ENCODE measurements around the gene JMJD7. TPM values are rescaled to one million over a fixed set of nuclear protein-coding genes. Genes with fewer than 3 reads are reported as not detected.

JMJD7 gene
- total RNA-seq, 1 experiment from 2014 or later = 13.2 TPM

GRCh38 chr15:41882689-41883483 is 55.0 kb downstream of the JMJD7 start:
- BruUV-seq (replicated peaks) = no TSS peak
- CTCF ChIA-PET = no interaction called here
- intact Hi-C loops (cut with micrococcal nuclease; ENCODE audit: unreplicated experiment) = no loop called here

GRCh38 chr15:41883484-41883825 is 55.6 kb downstream of the JMJD7 start:
- ChIA-PET POLR2A (no interaction called here), CTCF (no interaction called here)
- H3K27me3 ChIP-seq (ENCODE audit: control insufficient read depth, insufficient read depth, low read length) = no peaks in the 10 kb centered on the region
- no peaks in the 10 kb centered on the region for H3K9me3 ChIP-seq (ENCODE audit: control insufficient read depth, insufficient read depth, low read depth, low read length)
- H3K4me3 ChIP-seq (ENCODE audit: low read depth in 2 of 2, low read length in 2 of 2) = no peak overlapping the region
- no TSS peak for BruUV-seq (replicated peaks)
- H3K4me1 ChIP-seq (ENCODE audit: control insufficient read depth, insufficient read depth, low read length) = no peaks in the 10 kb centered on the region
- ATAC-seq = no peak
- TF ChIP-seq REST (IDR thresholded peaks at IDR 0.05; ENCODE audit: insufficient read depth in 1 of 2, low read depth in 2 of 2, low read length in 1 of 2) = no peak
- no peak for TF ChIP-seq SIN3A (IDR thresholded peaks at IDR 0.05; ENCODE audit: borderline replicate concordance, insufficient read depth, low read depth, low read length)
- no peak for TF ChIP-seq POLR2AphosphoS5 (IDR thresholded peaks at IDR 0.05; ENCODE audit: low read depth, low read length)
- TF ChIP-seq TCF7L2 (IDR thresholded peaks at IDR 0.05; ENCODE audit: low read depth, low read length) = no peak
- TF ChIP-seq CTCF (IDR thresholded peaks at IDR 0.05) = no peak
- intact Hi-C loops (cut with micrococcal nuclease; ENCODE audit: unreplicated experiment) (no loop called here), in situ Hi-C loops (cut with HindIII; ENCODE audit: low pct_unique_long_range_greater_than_20kb, low sequenced_read_pairs) (no loop called here)
- no peak for DNase-seq (ENCODE audit: low read depth, low spot score)
- H3K36me3 ChIP-seq (ENCODE audit: control insufficient read depth, insufficient read depth, low read length) = no peaks in the 10 kb centered on the region
- H3K27ac ChIP-seq (ENCODE audit: low read length) = no peak overlapping the region

More at GRCh38 chr15:41882689-41883483, 55.0 kb downstream of the JMJD7 start:
- TF ChIP-seq SIN3A (IDR thresholded peaks at IDR 0.05; ENCODE audit: borderline replicate concordance, insufficient read depth, low read depth, low read length) (no peak), REST (IDR thresholded peaks at IDR 0.05; ENCODE audit: insufficient read depth in 1 of 2, low read depth in 2 of 2, low read length in 1 of 2) (no peak), TCF7L2 (IDR thresholded peaks at IDR 0.05; ENCODE audit: low read depth, low read length) (no peak), CTCF (IDR thresholded peaks at IDR 0.05) (no peak)
- H3K4me1 ChIP-seq (ENCODE audit: control insufficient read depth, insufficient read depth, low read length) = no peaks in the 10 kb centered on the region
- no peaks in the 10 kb centered on the region for H3K27me3 ChIP-seq (ENCODE audit: control insufficient read depth, insufficient read depth, low read length)
- in situ Hi-C loops (cut with HindIII; ENCODE audit: low pct_unique_long_range_greater_than_20kb, low sequenced_read_pairs) = no loop called here
- no peaks in the 10 kb centered on the region for H3K9me3 ChIP-seq (ENCODE audit: control insufficient read depth, insufficient read depth, low read depth, low read length)
- H3K27ac ChIP-seq (ENCODE audit: low read length) = no peak overlapping the region
- POLR2A ChIA-PET = no interaction called here
- no peaks in the 10 kb centered on the region for H3K36me3 ChIP-seq (ENCODE audit: control insufficient read depth, insufficient read depth, low read length)
- ATAC-seq (0 out of 2 replicates have a peak, but pooled peaks have one; percentile 24), DNase-seq (ENCODE audit: low read depth, low spot score) (no peak)
- no peak overlapping the region for H3K4me3 ChIP-seq (ENCODE audit: low read depth in 2 of 2, low read length in 2 of 2)
